HepG2 (cell line): ENCODE data around the gene CAMK2N2. TPM values are rescaled to one million over a fixed set of nuclear protein-coding genes. Genes with fewer than 3 reads are reported as not detected.

Experiments used
- ELF1 ChIP-seq: sonication (generic); formaldehyde crosslinking; IDR thresholded peaks from 2 replicates; pipeline ENCODE4 v1.4.0; 2020; ENCODE audit warnings: missing genetic modification reagents
- HDAC2 ChIP-seq: sonication (generic); formaldehyde crosslinking; IDR thresholded peaks from 2 replicates; pipeline ENCODE4 v1.4.0; 2020; ENCODE audit warnings: missing genetic modification reagents
- IKZF1 ChIP-seq: fragments of 450-650 bp; IDR thresholded peaks from 2 replicates; pipeline ENCODE4 v1.7.1; 2016
- KLF12 ChIP-seq: sonication (generic); formaldehyde crosslinking; IDR thresholded peaks from 2 replicates; pipeline ENCODE4 v1.4.0; 2020; ENCODE audit warnings: missing genetic modification reagents, borderline replicate concordance
- MIER2 ChIP-seq: IDR thresholded peaks from 2 replicates; pipeline ENCODE4 v1.6.1; 2016; ENCODE audit warnings: missing biosample characterization, missing genetic modification reagents
- NCOR1 ChIP-seq: fragments of 200-600 bp; sonication (generic); IDR thresholded peaks from 2 replicates; pipeline ENCODE4 v1.7.0; 2017; ENCODE audit warnings: antibody characterized with exemption, low read length, borderline replicate concordance
- NFE2L2 ChIP-seq: fragments of 150-350 bp; IDR thresholded peaks from 2 replicates; pipeline ENCODE4 v1.6.1; 2014; ENCODE audit warnings: low read length
- PBX3 ChIP-seq: sonication (generic); formaldehyde crosslinking; IDR thresholded peaks from 2 replicates; pipeline ENCODE4 v1.8.1; 2023; ENCODE audit warnings: missing genetic modification reagents, inconsistent platforms, borderline replicate concordance
- SATB2 ChIP-seq: sonication (generic); formaldehyde crosslinking; IDR thresholded peaks from 2 replicates; pipeline ENCODE4 v1.5.0; 2020; ENCODE audit warnings: missing genetic modification reagents
- SRSF1 ChIP-seq: fragments of 200-400 bp; formaldehyde crosslinking; optimal IDR thresholded peaks from 2 replicates; pipeline ENCODE3; 2017; ENCODE audit warnings: mild to moderate bottlenecking, low read depth, low read length, moderate library complexity
- TFDP2 ChIP-seq: sonication (generic); formaldehyde crosslinking; IDR thresholded peaks from 2 replicates; pipeline ENCODE4 v1.4.0; 2020; ENCODE audit warnings: missing genetic modification reagents
- USF2 ChIP-seq, 2 experiments: sonication (generic) in 1 of 2; formaldehyde crosslinking in 1 of 2; IDR thresholded peaks; 2 replicates each; pipeline versions ENCODE4 v1.5.1 to v1.6.1; 2011 to 2020; ENCODE audit warnings: borderline replicate concordance in 1 of 2, low read depth in 1 of 2, low read length in 1 of 2, mild to moderate bottlenecking in 1 of 2, missing genetic modification reagents in 1 of 2, moderate library complexity in 1 of 2
- ZNF101 ChIP-seq: sonication (generic); formaldehyde crosslinking; IDR thresholded peaks from 2 replicates; pipeline ENCODE4 v1.4.0; 2020; ENCODE audit warnings: mild to moderate bottlenecking, low read depth, missing genetic modification reagents, borderline replicate concordance
- ZNF275 ChIP-seq: sonication (generic); formaldehyde crosslinking; IDR thresholded peaks from 2 replicates; pipeline ENCODE4 v1.8.0; 2022; ENCODE audit warnings: missing genetic modification reagents, mild to moderate bottlenecking, inconsistent platforms, borderline replicate concordance
- ZNF451 ChIP-seq: sonication (generic); formaldehyde crosslinking; IDR thresholded peaks from 2 replicates; pipeline ENCODE4 v1.5.0; 2020; ENCODE audit warnings: mild to moderate bottlenecking, missing genetic modification reagents
- ZNF530 ChIP-seq: sonication (generic); formaldehyde crosslinking; IDR thresholded peaks from 2 replicates; pipeline ENCODE4 v1.5.0; 2020; ENCODE audit warnings: low read depth, mild to moderate bottlenecking, missing genetic modification reagents
- ZNF562 ChIP-seq: sonication (generic); formaldehyde crosslinking; IDR thresholded peaks from 2 replicates; pipeline ENCODE4 v1.8.0; 2022; ENCODE audit warnings: missing genetic modification reagents, borderline replicate concordance
- ZNF879 ChIP-seq: sonication (generic); formaldehyde crosslinking; IDR thresholded peaks from 2 replicates; pipeline ENCODE4 v1.8.1; 2023; ENCODE audit warnings: missing genetic modification reagents
- polyA plus RNA-seq, 8 experiments: library from polyadenylated mRNA; depleted of rRNA in 3 of 8; stranded (reverse) in 7 of 8; unstranded in 1 of 8; fragments of >200 nt; fragmentation: Illumina TruSeq in 4 of 8; extraction: Trizol in 4 of 8; gene quantifications; 2 replicates each; pipeline versions ENCODE4 v1.2.1 to v1.2.3, GENCODE V29; 2011 to 2016; ENCODE audit warnings: low read depth in 4 of 8, missing spikeins in 1 of 8, mixed read lengths in 1 of 8; ENCODE audit not compliant: insufficient read depth in 1 of 8
- total RNA-seq, 5 experiments: library from RNA; depleted of rRNA; stranded (reverse); fragments of >200 nt; fragmentation: Illumina TruSeq; extraction: Trizol; gene quantifications; 2 replicates each; pipeline ENCODE4 v1.2.3, GENCODE V29; 2016; ENCODE audit warnings: low read depth in 1 of 5
- TF ChIP-seq, protein P1 (sequence below): sonication (generic); formaldehyde crosslinking; IDR thresholded peaks from 2 replicates; pipeline ENCODE4 v1.4.0; 2020; ENCODE audit warnings: missing genetic modification reagents, borderline replicate concordance
- TF ChIP-seq, protein P2 (sequence below): IDR thresholded peaks from 2 replicates; pipeline ENCODE4 v1.6.1; 2016; ENCODE audit warnings: control low read depth

Gene CAMK2N2
- total and polyA plus RNA-seq, 2 of the 13 experiments (the other 11 are each of a cell fraction or from before 2014, with no cell fraction given) = 0.12 to 0.27 TPM

- TF ChIP-seq IKZF1 (no peak), PBX3 (no peak), NFE2L2 (peak; percentile 14; the same call in 1 of the 2 replicates), TFDP2 (CRISPR knock-in tag) (peak; percentile 80), ELF1 (CRISPR knock-in tag) (peak; percentile 76), ZNF101 (CRISPR knock-in tag) (no peak), ZNF562 (CRISPR knock-in tag) (no peak), SATB2 (CRISPR knock-in tag) (no peak), ZNF530 (no peak), ZNF275 (CRISPR knock-in tag) (no peak), ZNF451 (CRISPR knock-in tag) (0 out of 2 replicates have a peak, but pooled peaks have one; percentile 56), MIER2 (CRISPR knock-in tag) (peak; percentile 69; the same call in 1 of the 2 replicates), NCOR1 (no peak), USF2 (IDR thresholded peaks at IDR 0.05; ENCODE audit: low read depth, low read length) (no peak), USF2 (CRISPR knock-in tag; IDR thresholded peaks at IDR 0.05; ENCODE audit: borderline replicate concordance) (no peak), SRSF1 (peak; percentile 62), KLF12 (CRISPR knock-in tag) (peak; percentile 75; the same call in 1 of the 2 replicates), ZNF879 (CRISPR knock-in tag) (no peak), HDAC2 (CRISPR knock-in tag) (peak; percentile 66; the same call in 1 of the 2 replicates)
- TF ChIP-seq, protein P1, sequence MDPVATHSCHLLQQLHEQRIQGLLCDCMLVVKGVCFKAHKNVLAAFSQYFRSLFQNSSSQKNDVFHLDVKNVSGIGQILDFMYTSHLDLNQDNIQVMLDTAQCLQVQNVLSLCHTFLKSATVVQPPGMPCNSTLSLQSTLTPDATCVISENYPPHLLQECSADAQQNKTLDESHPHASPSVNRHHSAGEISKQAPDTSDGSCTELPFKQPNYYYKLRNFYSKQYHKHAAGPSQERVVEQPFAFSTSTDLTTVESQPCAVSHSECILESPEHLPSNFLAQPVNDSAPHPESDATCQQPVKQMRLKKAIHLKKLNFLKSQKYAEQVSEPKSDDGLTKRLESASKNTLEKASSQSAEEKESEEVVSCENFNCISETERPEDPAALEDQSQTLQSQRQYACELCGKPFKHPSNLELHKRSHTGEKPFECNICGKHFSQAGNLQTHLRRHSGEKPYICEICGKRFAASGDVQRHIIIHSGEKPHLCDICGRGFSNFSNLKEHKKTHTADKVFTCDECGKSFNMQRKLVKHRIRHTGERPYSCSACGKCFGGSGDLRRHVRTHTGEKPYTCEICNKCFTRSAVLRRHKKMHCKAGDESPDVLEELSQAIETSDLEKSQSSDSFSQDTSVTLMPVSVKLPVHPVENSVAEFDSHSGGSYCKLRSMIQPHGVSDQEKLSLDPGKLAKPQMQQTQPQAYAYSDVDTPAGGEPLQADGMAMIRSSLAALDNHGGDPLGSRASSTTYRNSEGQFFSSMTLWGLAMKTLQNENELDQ (CRISPR knock-in tag) = no peak
- TF ChIP-seq, protein P2, sequence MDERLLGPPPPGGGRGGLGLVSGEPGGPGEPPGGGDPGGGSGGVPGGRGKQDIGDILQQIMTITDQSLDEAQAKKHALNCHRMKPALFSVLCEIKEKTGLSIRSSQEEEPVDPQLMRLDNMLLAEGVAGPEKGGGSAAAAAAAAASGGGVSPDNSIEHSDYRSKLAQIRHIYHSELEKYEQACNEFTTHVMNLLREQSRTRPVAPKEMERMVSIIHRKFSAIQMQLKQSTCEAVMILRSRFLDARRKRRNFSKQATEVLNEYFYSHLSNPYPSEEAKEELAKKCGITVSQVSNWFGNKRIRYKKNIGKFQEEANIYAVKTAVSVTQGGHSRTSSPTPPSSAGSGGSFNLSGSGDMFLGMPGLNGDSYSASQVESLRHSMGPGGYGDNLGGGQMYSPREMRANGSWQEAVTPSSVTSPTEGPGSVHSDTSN (CRISPR knock-in tag) = no peak
Observed at GRCh38 chr3:184249412-184250166, 11.8 kb downstream of the CAMK2N2 start, which contains the start of gene EEF1AKMT4 (continued).
